ENCODE results near the gene LMF1.

LMF1 gene

GRCh38 chr16:927406-927805, 43.4 kb downstream of the LMF1 start:
- DNase-seq, result no peak

DNA sequence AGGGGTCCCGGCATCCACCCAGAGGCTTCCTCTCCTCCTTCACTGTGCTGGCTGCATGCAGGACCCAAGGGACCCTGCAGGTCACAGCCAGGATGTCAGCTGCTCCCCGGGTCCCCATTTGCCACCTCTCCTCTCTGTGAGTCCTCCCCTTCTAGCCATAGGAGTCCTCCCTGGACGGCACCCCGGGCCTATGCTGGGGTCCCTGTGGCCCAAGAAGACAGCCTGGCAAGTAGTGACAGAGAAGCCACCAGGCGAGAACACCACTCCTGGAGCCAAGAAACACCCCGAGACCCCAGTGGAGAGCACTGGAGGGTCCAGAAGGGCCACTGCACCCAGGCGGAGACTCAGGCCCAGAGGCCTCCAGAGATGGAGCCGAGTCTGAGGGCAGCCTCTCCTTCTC, 44.1 kb downstream of the LMF1 start:
- no peak for DNase-seq

DNA sequence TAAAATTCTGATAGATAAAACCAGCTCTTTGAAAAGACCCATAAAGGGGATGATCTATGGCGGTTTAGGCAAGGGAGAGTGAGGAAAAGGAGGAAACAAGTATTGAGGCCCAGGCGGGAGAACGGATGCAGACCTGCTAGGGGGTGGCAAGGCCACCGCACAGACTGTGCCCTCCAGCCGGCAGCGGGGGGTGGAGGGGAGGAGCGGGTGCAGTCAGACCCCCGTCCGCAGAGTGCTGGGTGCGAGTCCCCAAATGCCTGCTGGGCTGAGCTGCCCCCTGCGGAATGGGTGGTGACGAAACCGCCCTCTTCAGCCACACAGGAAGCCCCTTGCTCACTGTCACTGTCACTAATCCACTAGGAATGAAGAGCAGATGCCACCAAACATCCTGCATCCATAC, 46.0 kb downstream of the LMF1 start:
- DNase-seq, result no peak

DNA sequence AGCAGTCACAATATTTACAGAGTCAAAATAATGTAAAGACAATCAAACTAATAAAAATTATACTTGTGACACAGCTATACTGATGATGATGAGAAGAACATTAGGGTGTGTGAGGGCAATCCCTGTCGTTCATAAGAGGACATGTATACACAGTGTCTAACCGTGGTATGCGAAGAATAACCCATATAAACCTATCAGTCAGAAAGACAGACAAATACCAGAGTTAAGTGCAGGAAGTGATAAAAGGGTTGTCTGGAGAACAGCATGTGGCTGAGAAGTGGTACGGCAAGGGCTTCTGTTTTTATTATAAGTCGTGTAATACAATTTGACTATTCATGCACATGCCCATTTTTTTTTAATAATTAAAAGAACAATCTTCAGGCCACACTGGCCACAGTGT, 46.7 kb downstream of the LMF1 start:
- DNase-seq, result no peak

DNA sequence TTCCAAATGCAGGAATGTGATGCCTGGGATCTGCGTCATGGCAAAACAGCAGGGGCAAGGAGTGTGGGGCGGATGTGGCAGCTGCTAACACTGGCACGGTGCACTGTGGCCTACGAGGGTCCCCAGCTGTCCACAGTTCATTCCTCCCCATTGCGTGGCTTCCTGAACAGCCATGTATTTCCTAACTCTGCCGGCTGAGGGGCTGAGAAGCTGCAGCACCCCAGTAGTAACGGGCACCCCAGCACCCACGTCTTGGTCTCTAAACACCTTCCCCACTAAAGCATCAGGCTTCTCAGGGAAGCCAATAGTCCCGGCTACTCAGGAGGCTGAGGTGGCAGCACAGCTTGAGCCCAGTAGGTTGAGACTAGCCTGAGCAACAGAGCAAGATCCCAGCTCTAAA, 47.6 kb downstream of the LMF1 start:
- no peak for DNase-seq

GRCh38 chr16:922051-922450, 48.7 kb downstream of the LMF1 start:
- DNase-seq, result no peak

- DNase-seq, result no peak
These were observed 49.4 kb downstream of the LMF1 start for GRCh38 chr16:921321-921905.

GRCh38 chr16:920717-921116, 50.1 kb downstream of the LMF1 start:
- peak; percentile 68 for DNase-seq

- DNase-seq, result peak; percentile 68
These were observed 50.6 kb downstream of the LMF1 start for GRCh38 chr16:920051-920681.

GRCh38 chr16:919658-920050, 51.1 kb downstream of the LMF1 start:
- no peak for DNase-seq

DNA sequence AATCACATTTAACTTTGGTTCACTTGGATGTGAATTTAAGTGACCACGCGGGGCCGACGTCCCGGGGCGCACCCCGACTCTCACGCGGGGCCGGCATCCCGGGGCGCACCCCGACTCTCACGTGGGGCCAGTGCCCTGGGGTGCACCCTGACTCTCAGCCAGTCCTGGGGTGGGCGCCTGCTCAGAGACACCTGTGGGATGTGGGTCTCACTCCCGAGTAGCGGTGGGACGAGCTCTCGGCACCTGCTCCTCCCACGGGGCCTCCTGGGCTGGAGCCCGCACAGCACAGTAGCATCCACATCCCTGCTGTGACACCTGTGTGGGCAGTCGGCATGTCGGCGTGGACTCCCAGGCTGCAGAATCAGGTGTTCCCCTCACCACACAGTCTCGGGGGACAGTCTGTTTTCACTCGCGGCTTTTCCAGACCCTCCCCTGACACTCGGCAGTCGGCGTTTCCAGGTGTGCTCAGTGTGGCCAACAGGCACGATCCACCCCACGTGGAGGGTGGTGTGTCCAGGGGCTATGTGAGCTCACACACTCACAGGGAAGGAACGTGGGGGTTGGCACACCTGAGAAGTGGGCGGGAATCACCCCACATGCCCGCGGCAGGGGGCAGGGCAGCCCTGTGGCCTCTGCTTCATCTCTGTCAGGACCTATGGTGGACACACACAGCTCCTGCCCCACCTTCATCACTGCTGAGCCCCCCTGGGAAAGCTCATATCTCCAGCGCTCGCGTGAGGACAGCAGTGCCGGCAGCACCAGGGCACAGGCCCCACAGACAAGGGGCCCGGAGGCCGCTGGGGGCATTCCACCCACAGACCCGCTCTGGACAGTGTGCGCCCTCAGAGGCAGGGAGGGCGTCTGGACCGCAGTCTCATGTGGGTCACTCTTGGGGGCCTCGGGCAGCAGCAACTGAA, 51.8 kb downstream of the LMF1 start:
- DNase-seq, result no peak

DNA sequence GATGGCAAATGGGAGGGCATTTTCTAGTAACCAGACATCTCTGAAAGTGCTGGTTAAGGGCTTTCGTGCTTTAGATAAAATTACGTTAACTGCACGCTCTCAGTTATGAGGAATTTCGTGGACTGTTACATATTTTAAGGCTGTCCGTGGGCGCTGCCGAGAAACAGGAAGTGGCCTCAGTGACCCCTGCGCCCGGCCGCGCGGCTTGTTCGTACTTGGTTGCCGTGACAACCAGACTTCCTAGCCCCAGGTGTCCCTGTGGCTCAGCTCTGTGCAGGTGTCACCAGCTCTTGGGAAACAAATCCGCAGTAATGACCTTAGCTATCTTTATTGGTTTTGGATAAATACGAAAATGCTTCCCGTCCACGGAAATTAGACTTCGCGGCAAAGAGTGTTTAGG, 52.7 kb downstream of the LMF1 start:
- no peak for DNase-seq

DNA sequence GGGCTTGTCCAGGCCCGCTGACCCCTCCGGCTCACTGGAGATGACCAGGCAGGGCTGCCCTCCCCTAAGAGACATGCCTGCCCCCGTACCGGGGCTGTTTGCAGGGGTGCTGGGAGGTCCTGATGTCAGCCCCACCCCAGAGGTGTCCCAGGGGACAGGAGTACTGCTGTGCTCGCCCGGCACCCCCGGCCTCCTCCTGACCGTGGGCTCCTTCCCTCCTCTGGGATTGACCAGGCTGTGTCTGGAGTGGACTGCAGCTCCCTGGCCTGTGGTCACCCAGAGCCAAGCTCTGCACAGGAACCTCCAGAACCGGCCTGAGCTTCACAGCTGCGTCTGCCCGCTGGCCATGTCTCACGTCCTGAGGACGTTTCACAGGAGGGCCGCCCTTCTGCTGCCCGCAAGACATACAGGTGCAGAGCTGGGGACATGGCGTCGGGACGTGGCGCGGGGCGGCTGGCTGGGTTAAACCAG, 53.2 kb downstream of the LMF1 start:
- DNase-seq, result no peak

- DNase-seq, result no peak
These were observed 54.6 kb downstream of the LMF1 start for GRCh38 chr16:916035-916799.

DNA sequence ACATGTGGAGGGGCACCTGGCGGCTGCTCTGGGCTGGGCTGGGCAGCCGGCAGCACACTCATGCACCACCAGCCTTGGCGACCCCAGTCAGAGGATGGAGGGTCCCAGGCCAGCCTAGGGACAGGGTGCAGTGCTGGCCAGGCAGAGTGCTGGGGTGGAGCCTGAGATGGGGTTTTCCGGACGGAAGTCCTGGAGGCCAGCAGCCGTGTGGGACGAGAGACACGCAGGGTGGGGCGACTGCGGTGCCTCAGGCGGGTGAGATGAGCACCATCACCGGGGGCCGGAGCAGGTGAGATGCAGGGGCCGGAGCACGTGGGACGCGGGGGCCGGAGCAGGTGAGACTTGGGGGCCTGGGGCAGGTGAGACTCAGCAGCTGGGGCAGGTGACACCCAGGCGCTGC, 55.2 kb downstream of the LMF1 start:
- no peak for DNase-seq

- DNase-seq, result no peak
These were observed 56.3 kb downstream of the LMF1 start for GRCh38 chr16:914440-914839.

DNA sequence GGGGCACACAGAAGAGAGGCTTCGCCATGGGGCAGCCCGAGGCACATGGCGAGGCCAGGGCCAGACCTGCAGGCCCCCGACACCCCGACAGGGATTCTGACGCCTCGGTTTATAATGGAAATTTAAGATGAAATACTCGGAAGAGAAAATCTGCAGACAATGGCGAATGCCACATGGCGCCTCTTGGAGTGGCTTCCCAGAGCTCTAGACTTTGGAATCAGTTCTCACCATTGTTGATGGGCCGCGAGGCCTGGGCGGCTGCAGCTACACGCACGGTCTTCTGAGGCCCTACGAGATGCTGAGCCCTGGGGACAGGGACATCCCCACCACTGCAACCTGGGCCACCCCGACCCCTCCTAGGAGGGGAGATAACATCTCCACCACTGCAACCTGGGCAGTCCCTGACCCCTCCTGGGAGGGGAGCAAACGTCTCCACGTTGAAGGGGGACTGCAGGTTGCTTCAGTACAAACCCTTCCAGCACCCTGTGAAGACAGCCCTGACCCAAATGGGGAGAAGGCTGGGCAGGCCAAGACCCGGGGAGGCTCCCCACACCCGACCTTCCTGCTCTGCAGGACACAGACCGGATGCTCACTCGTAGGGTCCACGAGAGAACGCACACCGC, 56.9 kb downstream of the LMF1 start:
- DNase-seq, result no peak

DNA sequence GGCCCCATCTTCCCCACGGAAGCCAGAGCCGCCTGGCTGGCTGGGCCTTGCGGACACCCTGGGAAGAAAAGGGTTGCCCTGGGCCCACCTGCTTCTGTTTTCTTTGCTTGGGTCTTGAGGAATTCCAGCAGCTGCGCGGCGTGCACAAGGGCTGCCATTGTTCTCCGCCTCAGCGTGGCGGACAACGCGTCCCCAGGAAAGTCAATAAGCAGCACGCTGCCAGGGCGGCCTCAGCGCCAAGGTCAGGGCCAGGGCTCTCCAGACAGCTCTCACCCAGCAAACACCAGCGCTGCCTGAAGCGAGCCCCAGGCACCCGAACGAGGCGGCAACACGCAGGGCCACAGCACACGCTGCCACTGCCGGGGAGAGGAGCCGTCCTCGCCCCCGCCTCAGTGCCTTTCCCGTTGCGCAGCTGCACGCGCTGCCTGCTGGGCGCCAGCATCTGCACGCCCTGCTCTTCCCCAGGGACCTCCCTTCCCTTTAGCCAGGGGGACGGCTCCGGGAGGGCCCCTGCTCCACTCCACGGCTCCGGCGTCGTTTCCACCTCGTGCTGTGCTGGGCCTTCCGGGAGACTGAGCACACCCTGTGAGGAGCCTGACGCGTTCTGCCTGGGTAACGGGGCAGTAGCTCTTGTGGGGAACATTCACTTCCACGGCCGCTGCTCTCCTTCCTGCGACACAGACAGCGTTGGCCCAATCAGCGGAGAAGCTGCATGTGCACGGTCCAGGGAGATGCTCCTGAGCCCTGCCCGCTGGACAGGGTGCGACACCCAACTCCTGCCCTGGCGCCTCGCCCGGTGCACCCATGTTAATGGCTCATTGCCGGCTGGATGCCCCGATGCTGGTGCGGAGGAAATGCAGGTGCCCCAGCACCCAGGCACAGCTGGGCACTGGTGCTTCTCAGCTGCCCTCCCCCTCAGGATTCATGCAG, 57.8 kb downstream of the LMF1 start:
- peak; percentile 59 for DNase-seq

DNA sequence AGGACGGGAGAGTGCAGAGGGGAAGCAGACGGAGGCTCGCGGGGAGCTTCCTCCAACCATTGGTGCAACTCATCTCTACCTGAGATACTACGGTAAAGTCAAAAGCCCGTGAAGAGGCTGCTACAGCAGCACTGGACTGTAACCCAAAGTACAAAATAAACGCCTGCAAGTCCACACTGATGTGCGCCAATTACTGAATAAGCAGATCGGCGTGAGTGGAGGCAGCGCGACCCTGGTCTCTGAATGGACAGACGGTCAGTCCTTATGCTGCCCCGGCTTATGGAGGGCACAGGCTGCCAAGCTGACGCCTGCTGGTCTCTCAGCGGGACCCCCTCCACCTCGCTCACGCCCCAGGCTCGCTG, 58.5 kb downstream of the LMF1 start:
- DNase-seq, result no peak

- no peak for DNase-seq
These were observed 59.0 kb downstream of the LMF1 start for GRCh38 chr16:911604-912321.

- DNase-seq, result no peak
These were observed 59.7 kb downstream of the LMF1 start for GRCh38 chr16:911101-911500.

Measured in right forelimb (tissue), 1 donor.